ENCODE data around the gene PRKAR1B. TPM values are rescaled to one million over a fixed set of nuclear protein-coding genes. Genes with fewer than 3 reads are reported as not detected.

The PRKAR1B gene
- total RNA-seq, 1 experiment from 2014 or later = 51.7 TPM

DNA sequence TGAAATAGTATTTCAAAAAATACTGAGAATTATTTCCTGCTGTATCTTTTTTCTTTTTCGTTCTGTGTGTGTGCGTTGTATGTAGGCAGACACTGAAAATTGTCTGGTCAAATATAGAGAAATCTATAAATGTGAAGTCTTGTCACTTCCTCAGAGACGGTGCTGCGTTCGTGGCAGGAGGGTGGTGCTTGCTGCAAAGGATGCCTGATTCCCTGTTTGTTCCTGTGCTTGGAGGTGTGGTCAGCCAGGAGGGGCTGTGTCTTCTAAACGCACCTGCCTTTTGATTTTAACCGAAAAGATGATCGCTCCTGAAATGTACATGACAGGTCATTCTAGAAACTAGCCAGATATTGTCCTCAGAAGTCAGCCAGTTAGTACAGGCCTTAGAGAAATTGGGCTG is 32.5 kb upstream of the PRKAR1B start:
- no peak for DNase-seq
- no peaks in the 10 kb centered on the region for H3K9me3 ChIP-seq (ENCODE audit: insufficient read depth, low read depth)
- no peak overlapping the region for H2AFZ ChIP-seq
- no peak overlapping the region for H3K4me3 ChIP-seq
- intact Hi-C loops (cut with micrococcal nuclease; ENCODE audit: unreplicated experiment) = no loop called here
- no peaks in the 10 kb centered on the region for H3K4me1 ChIP-seq (replicated peaks; ENCODE audit: insufficient read depth)
- no peaks in the 10 kb centered on the region for H3K79me2 ChIP-seq (ENCODE audit: low read depth)
- no peak for TF ChIP-seq EZH2 (IDR thresholded peaks at IDR 0.05; ENCODE audit: low read depth)
- TF ChIP-seq, protein P1, sequence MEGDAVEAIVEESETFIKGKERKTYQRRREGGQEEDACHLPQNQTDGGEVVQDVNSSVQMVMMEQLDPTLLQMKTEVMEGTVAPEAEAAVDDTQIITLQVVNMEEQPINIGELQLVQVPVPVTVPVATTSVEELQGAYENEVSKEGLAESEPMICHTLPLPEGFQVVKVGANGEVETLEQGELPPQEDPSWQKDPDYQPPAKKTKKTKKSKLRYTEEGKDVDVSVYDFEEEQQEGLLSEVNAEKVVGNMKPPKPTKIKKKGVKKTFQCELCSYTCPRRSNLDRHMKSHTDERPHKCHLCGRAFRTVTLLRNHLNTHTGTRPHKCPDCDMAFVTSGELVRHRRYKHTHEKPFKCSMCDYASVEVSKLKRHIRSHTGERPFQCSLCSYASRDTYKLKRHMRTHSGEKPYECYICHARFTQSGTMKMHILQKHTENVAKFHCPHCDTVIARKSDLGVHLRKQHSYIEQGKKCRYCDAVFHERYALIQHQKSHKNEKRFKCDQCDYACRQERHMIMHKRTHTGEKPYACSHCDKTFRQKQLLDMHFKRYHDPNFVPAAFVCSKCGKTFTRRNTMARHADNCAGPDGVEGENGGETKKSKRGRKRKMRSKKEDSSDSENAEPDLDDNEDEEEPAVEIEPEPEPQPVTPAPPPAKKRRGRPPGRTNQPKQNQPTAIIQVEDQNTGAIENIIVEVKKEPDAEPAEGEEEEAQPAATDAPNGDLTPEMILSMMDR (conservative IDR thresholded peaks at IDR 0.05) = no peak
- no TSS peak for BruUV-seq (replicated peaks)
- H3K4me2 ChIP-seq = no peak overlapping the region
- CTCF ChIA-PET = no interaction called here
- H3K9me2 ChIP-seq (ENCODE audit: insufficient read depth) = no peaks in the 10 kb centered on the region
- no peaks in the 10 kb centered on the region for H3K27me3 ChIP-seq (ENCODE audit: insufficient read depth, low read depth)
- H3F3A ChIP-seq (ENCODE audit: insufficient read depth, low read depth) = no peaks in the 10 kb centered on the region
- peaks cover 3% of the 10 kb centered on the region; the same call in 1 of the 2 replicates for H4K20me1 ChIP-seq (ENCODE audit: insufficient read depth)
- peaks cover 21% of the 10 kb centered on the region; the same call in 1 of the 2 replicates for H3K36me3 ChIP-seq (ENCODE audit: low read depth)
- POLR2A ChIA-PET (ENCODE audit: unreplicated experiment) = no interaction called here
- H3K27ac ChIP-seq = no peak overlapping the region

DNA sequence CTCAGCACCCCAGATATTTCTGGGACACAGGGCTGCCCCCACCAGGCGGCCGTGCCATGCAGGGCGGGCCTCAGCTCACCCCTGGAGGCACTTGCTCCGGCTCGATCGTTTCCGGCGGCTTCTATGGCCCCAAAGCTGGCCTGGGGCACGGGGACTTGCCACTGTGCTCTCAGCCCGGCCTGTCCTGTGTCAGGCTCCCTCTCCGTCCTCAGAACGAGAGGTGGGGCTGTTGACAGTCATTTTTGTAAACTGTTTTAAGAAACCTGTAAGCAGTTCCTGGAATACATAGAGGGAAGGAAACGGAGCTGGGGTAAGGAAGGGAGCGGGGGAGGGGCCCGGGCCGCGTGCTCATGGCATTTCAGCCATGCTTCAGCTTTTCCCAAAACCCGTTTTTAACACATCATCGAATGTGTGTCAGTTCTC is 30.7 kb upstream of the PRKAR1B start:
- Histone ChIP-seq H3K9me3 (ENCODE audit: insufficient read depth, low read depth) (no peaks in the 10 kb centered on the region), H3K4me3 (no peak overlapping the region), H3K27ac (no peak overlapping the region), H2AFZ (no peak overlapping the region), H4K20me1 (ENCODE audit: insufficient read depth) (peaks cover 3% of the 10 kb centered on the region; the same call in 1 of the 2 replicates), H3K4me2 (no peak overlapping the region), H3K79me2 (ENCODE audit: low read depth) (no peaks in the 10 kb centered on the region), H3K27me3 (ENCODE audit: insufficient read depth, low read depth) (no peaks in the 10 kb centered on the region), H3F3A (ENCODE audit: insufficient read depth, low read depth) (no peaks in the 10 kb centered on the region), H3K9me2 (ENCODE audit: insufficient read depth) (no peaks in the 10 kb centered on the region), H3K4me1 (replicated peaks; ENCODE audit: insufficient read depth) (no peaks in the 10 kb centered on the region), H3K36me3 (ENCODE audit: low read depth) (peaks cover 14% of the 10 kb centered on the region; the same call in 1 of the 2 replicates)
- no TSS peak for BruUV-seq (replicated peaks)
- intact Hi-C loops (cut with micrococcal nuclease; ENCODE audit: unreplicated experiment) = no loop called here
- TF ChIP-seq EZH2 (IDR thresholded peaks at IDR 0.05; ENCODE audit: low read depth) = no peak
- TF ChIP-seq, protein P1 (conservative IDR thresholded peaks at IDR 0.05) = no peak
- no peak for DNase-seq
- CTCF ChIA-PET = no interaction called here
- POLR2A ChIA-PET (ENCODE audit: unreplicated experiment) = no interaction called here

DNA sequence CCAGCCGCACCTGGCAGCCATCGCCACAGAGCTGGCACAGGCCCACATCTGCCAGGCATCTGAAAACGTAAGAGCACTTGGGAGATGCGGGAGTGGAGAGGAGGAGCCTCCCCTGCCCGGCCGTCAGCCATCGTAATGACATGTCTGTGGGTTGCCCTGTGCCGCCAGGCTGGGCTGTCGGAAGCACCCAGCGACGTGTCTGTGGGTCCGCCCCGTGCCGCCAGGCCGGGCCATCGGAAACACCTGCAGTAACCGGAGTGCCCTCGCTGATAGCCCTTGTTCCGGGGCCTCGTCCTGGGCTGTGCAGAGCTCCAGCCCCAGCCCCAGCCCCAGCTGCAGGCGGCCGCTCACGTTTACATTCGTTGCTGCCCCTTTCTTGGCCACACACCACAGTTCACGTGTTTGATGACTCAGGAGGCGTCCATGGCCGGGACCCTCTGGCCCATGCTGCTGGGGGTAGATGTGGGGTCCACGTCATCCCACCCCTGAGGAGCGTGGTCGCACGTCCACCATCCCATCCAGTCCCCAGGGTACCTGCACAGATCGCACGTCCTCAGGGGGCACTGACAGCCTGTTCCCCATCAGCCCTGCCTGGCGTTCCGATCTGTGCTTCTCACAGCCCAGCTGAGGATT is 30.0 kb upstream of the PRKAR1B start:
- Histone ChIP-seq H3K9me2 (ENCODE audit: insufficient read depth) (no peaks in the 10 kb centered on the region), H3K27me3 (ENCODE audit: insufficient read depth, low read depth) (no peaks in the 10 kb centered on the region), H3K4me3 (no peak overlapping the region), H3K4me2 (no peak overlapping the region), H2AFZ (no peak overlapping the region), H3K36me3 (ENCODE audit: low read depth) (peaks cover 15% of the 10 kb centered on the region; the same call in 1 of the 2 replicates), H3K79me2 (ENCODE audit: low read depth) (no peaks in the 10 kb centered on the region), H3K4me1 (replicated peaks; ENCODE audit: insufficient read depth) (no peaks in the 10 kb centered on the region), H4K20me1 (ENCODE audit: insufficient read depth) (peaks cover 3% of the 10 kb centered on the region; the same call in 1 of the 2 replicates), H3K9me3 (ENCODE audit: insufficient read depth, low read depth) (no peaks in the 10 kb centered on the region), H3K27ac (no peak overlapping the region), H3F3A (ENCODE audit: insufficient read depth, low read depth) (no peaks in the 10 kb centered on the region)
- CTCF ChIA-PET = no interaction called here
- DNase-seq = no peak
- TF ChIP-seq, protein P1 (conservative IDR thresholded peaks at IDR 0.05) = no peak
- BruUV-seq (replicated peaks) = no TSS peak
- intact Hi-C loops (cut with micrococcal nuclease; ENCODE audit: unreplicated experiment) = no loop called here
- POLR2A ChIA-PET (ENCODE audit: unreplicated experiment) = no interaction called here

Measured in PC-9 (cell line).